ENCODE measurements around the gene TXNRD2. TPM values are rescaled to one million over a fixed set of nuclear protein-coding genes. Genes with fewer than 3 reads are reported as not detected.

Gene TXNRD2
- total RNA-seq, 2 donors from 2014 or later: 7.3 to 13.6 TPM

DNA sequence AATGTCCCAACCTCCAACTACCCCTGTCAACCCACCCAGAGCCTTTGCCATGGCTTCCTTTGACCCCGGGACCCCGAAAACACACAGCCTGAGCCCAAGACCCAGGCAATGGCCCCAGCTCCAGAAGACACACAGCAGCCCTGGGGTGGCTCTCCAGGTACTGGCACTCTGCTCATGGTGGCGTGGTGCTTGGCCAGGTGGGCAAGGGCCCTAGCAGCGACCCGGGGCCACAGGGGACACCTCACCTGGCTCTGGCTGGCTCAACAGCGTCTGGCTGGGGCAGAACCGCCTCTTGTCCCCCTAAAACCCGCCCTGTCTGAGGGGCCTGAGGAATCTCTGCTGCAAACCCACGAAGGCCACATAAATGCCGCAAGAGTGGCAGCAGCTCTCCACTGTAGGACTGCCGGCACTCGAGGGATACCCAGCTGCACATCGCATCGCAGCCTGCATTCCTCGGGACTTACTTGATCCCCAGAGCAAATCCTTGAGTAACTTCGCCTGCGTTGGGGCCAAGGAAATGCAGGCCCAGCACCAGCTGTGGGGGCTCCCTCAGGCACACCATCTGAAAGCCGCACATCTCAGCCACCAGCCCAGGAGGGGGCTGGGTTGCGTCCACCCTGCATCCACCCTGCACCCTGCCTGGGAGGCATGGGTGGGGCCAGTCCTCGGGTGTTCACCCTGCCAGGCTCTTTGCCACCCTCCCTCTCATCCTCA is 63.8 kb downstream of the TXNRD2 start:
- Histone ChIP-seq H3K27me3 (ENCODE audit: control insufficient read depth, insufficient read depth, low read length, poor library complexity, severe bottlenecking) (no peaks in the 10 kb centered on the region), H3K36me3 (ENCODE audit: control insufficient read depth, insufficient read depth, low read length) (no peaks in the 10 kb centered on the region), H3K4me1 (ENCODE audit: control insufficient read depth, insufficient read depth, low read length) (peaks cover 10% of the 10 kb centered on the region), H3K4me3 (ENCODE audit: low read length) (no peak overlapping the region), H3K27ac (ENCODE audit: low read depth, low read length) (no peak overlapping the region), H3K9me3 (ENCODE audit: control insufficient read depth, low read length) (no peaks in the 10 kb centered on the region), H3K9ac (ENCODE audit: extremely low read depth, low read length, poor library complexity, severe bottlenecking) (no peak overlapping the region)
- H3K4me1 Mint-ChIP-seq: peaks cover 21% of the 10 kb centered on the region
- 91 to 93% methylated on average over 7 to 20 of the region's 20 CpGs for WGBS, 2 experiments (ENCODE audit: insufficient coverage in 1 of 2, insufficient read length in 1 of 2)
- H3K36me3 Mint-ChIP-seq (ENCODE audit: low read depth): no peaks in the 10 kb centered on the region
- H3K27ac Mint-ChIP-seq: peak overlapping the region; percentile 79
- no peak for TF ChIP-seq CTCF (conservative IDR thresholded peaks at IDR 0.05)
- DNase-seq: peak; percentile 45
- H3K4me3 Mint-ChIP-seq: no peak overlapping the region
- no peaks in the 10 kb centered on the region for H3K9me3 Mint-ChIP-seq
- peaks cover 7% of the 10 kb centered on the region for H3K27me3 Mint-ChIP-seq (ENCODE audit: insufficient read depth)

- no peak for TF ChIP-seq CTCF (conservative IDR thresholded peaks at IDR 0.05)
- H3K9me3 ChIP-seq (ENCODE audit: control insufficient read depth, low read length): no peaks in the 10 kb centered on the region
- no peaks in the 10 kb centered on the region for H3K36me3 ChIP-seq (ENCODE audit: control insufficient read depth, insufficient read depth, low read length)
- Mint-ChIP-seq H3K36me3 (ENCODE audit: low read depth) (no peaks in the 10 kb centered on the region), H3K4me3 (no peak overlapping the region), H3K27ac (peak overlapping the region; percentile 79), H3K4me1 (peaks cover 18% of the 10 kb centered on the region), H3K9me3 (no peaks in the 10 kb centered on the region), H3K27me3 (ENCODE audit: insufficient read depth) (peaks cover 7% of the 10 kb centered on the region)
- peaks cover 10% of the 10 kb centered on the region for H3K4me1 ChIP-seq (ENCODE audit: control insufficient read depth, insufficient read depth, low read length)
- peak; percentile 44 for DNase-seq
- H3K4me3 ChIP-seq (ENCODE audit: low read length): no peak overlapping the region
- 90 to 92% methylated on average over 9 to 18 of the region's 18 CpGs for WGBS, 2 experiments (ENCODE audit: insufficient coverage in 1 of 2, insufficient read length in 1 of 2)
- no peak overlapping the region for H3K9ac ChIP-seq (ENCODE audit: extremely low read depth, low read length, poor library complexity, severe bottlenecking)
- no peaks in the 10 kb centered on the region for H3K27me3 ChIP-seq (ENCODE audit: control insufficient read depth, insufficient read depth, low read length, poor library complexity, severe bottlenecking)
- no peak overlapping the region for H3K27ac ChIP-seq (ENCODE audit: low read depth, low read length)
Measured at GRCh38 chr22:19876941-19877625, 64.5 kb downstream of the TXNRD2 start.

GRCh38 chr22:19876314-19876940 is 65.2 kb downstream of the TXNRD2 start:
- WGBS, 2 experiments (ENCODE audit: insufficient coverage in 1 of 2, insufficient read length in 1 of 2): 93 to 94% methylated on average over 17 to 21 of the region's 21 CpGs
- peaks cover 10% of the 10 kb centered on the region for H3K4me1 ChIP-seq (ENCODE audit: control insufficient read depth, insufficient read depth, low read length)

More at GRCh38 chr22:19876314-19876940, 65.2 kb downstream of the TXNRD2 start:
- no peak overlapping the region for H3K9ac ChIP-seq (ENCODE audit: extremely low read depth, low read length, poor library complexity, severe bottlenecking)
- H3K4me3 ChIP-seq (ENCODE audit: low read length): no peak overlapping the region
- no peaks in the 10 kb centered on the region for H3K9me3 ChIP-seq (ENCODE audit: control insufficient read depth, low read length)
- no peaks in the 10 kb centered on the region for H3K36me3 Mint-ChIP-seq (ENCODE audit: low read depth)
- TF ChIP-seq CTCF (conservative IDR thresholded peaks at IDR 0.05): no peak
- peaks cover 7% of the 10 kb centered on the region for H3K27me3 Mint-ChIP-seq (ENCODE audit: insufficient read depth)
- peaks cover 13% of the 10 kb centered on the region for H3K4me1 Mint-ChIP-seq
- H3K27ac Mint-ChIP-seq: no peak overlapping the region
- no peak overlapping the region for H3K27ac ChIP-seq (ENCODE audit: low read depth, low read length)
- H3K4me3 Mint-ChIP-seq: no peak overlapping the region
- H3K36me3 ChIP-seq (ENCODE audit: control insufficient read depth, insufficient read depth, low read length): no peaks in the 10 kb centered on the region
- H3K9me3 Mint-ChIP-seq: no peaks in the 10 kb centered on the region
- peak; percentile 42 for DNase-seq
- no peaks in the 10 kb centered on the region for H3K27me3 ChIP-seq (ENCODE audit: control insufficient read depth, insufficient read depth, low read length, poor library complexity, severe bottlenecking)
